ENCODE results near the gene ENTPD2. TPM values are rescaled to one million over a fixed set of nuclear protein-coding genes. Genes with fewer than 3 reads are reported as not detected.
A peak's percentile ranks its signal among the peaks of the same experiment; 100 is the strongest.

Gene ENTPD2
- polyA plus RNA-seq (2013, experiment 1 of 2) = 0.58 TPM
- 0.57 TPM for polyA plus RNA-seq (2013, experiment 2 of 2)

DNA sequence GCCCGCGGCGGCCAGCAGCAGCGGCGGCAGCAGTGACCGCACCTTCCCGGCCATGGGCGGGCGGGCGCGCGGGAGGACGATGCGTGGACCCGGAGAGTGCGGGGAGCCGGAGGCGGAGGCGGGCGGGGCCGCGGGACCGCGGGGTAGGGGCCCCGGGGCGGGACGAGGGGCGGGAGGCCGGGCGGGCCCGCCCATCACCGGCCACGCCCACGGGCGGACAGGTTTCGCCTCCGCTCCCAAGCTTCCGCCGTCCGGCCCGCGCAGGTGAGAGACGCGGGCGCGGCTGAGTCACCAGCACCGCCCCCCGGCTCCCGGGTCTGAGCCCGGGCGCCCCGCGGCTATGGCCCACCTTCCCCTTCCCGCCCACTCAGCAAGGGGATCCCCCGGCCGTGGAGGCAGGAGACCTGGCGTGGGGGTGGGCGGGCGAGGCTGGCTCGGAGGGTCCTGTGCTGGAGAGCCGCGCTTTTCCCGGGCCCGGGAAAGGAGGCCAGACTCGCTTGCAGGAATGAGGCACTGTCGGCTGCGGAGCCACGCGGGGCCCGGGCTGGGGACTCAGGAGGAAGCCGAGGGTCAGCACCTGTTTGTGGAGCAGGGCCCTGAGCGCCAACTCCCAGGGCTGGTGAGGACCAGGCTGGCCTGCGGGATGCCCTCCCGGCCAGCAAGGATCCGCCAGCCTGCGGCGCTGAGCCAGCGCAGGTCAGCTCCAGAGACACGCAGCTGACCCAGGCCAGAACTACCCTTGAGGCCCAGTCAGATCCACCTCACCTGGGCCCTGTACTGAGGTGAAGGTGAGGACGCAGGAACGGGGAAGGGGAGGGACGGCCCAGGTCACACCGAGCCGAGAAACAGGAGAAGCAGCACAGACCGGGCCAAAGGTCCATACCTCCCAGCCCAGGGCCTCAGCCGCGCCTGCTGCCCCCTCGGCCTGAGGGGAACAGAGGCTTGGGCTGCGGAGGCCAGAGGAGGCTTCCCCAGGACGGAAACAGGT, at the start of gene ENTPD2:
TSS of gene ENTPD2 (minus strand) at position 118 of the 988 bp plus-strand sequence. CDS start at position 54, 64 bp downstream.
- Histone ChIP-seq H3K9ac (ENCODE audit: low read length) (peak within 1 kb of the TSS; percentile 56), H2BK120ac (ENCODE audit: low read depth, low read length) (no peak within 1 kb of the TSS), H2AK5ac (ENCODE audit: low read length) (no peak within 1 kb of the TSS), H2BK5ac (ENCODE audit: low read length) (no peak within 1 kb of the TSS), H3K27ac (ENCODE audit: low read depth, low read length) (no peak within 1 kb of the TSS), H3K23ac (ENCODE audit: low read length) (no peak within 1 kb of the TSS), H4K5ac (ENCODE audit: low read length) (no peak within 1 kb of the TSS), H3K4me1 (ENCODE audit: control insufficient read depth, low read depth, low read length) (peaks cover 2% of the 10 kb centered on the region), H4K8ac (ENCODE audit: low read depth, low read length) (no peak within 1 kb of the TSS), H3K79me1 (ENCODE audit: low read length) (no peaks in the 10 kb centered on the region), H3K18ac (ENCODE audit: low read length) (no peak within 1 kb of the TSS), H3K4me2 (ENCODE audit: low read length) (peak within 1 kb of the TSS; percentile 48), H3K27me3 (ENCODE audit: insufficient read depth, low read length, poor library complexity) (peaks cover 8% of the 10 kb centered on the region), H3K4me3 (ENCODE audit: low read length) (no peak within 1 kb of the TSS), H3K56ac (ENCODE audit: low read length) (peak within 1 kb of the TSS; percentile 62), H2BK15ac (replicated peaks; ENCODE audit: low read depth) (no peak within 1 kb of the TSS), H3K4ac (ENCODE audit: low read depth, low read length) (no peak within 1 kb of the TSS), H3K36me3 (ENCODE audit: control insufficient read depth, insufficient read depth, low read length) (no peaks in the 10 kb centered on the region), H3K79me2 (ENCODE audit: control insufficient read depth, insufficient read depth, low read length) (no peaks in the 10 kb centered on the region)
- WGBS (ENCODE audit: extremely low coverage, insufficient coverage, low lambda C conversion rate) = no CpG with 5 or more reads among the region's 90 CpGs
- DNase-seq = no peak

GRCh38 chr9:137103206-137103999, 49.5 kb upstream of the ENTPD2 start:
- DNase-seq = no peak
- H3K4ac ChIP-seq (ENCODE audit: low read depth, low read length) = no peak overlapping the region
- H3K27ac ChIP-seq (ENCODE audit: low read depth, low read length) = no peak overlapping the region
- H3K56ac ChIP-seq (ENCODE audit: low read length) = no peak overlapping the region
- H2AK5ac ChIP-seq (ENCODE audit: low read length) = no peak overlapping the region
- H4K5ac ChIP-seq (ENCODE audit: low read length) = no peak overlapping the region
- no peak overlapping the region for H2BK120ac ChIP-seq (ENCODE audit: low read depth, low read length)
- no peak overlapping the region for H3K4me2 ChIP-seq (ENCODE audit: low read length)
- no peak overlapping the region for H3K9ac ChIP-seq (ENCODE audit: low read length)
- H3K4me1 ChIP-seq (ENCODE audit: control insufficient read depth, low read depth, low read length) = no peaks in the 10 kb centered on the region
- no peak overlapping the region for H2BK15ac ChIP-seq (replicated peaks; ENCODE audit: low read depth)
- H2BK5ac ChIP-seq (ENCODE audit: low read length) = no peak overlapping the region
- H3K23ac ChIP-seq (ENCODE audit: low read length) = no peak overlapping the region
- peaks cover 29% of the 10 kb centered on the region for H3K36me3 ChIP-seq (ENCODE audit: control insufficient read depth, insufficient read depth, low read length)
- no peaks in the 10 kb centered on the region for H3K79me2 ChIP-seq (ENCODE audit: control insufficient read depth, insufficient read depth, low read length)
- H4K8ac ChIP-seq (ENCODE audit: low read depth, low read length) = no peak overlapping the region
- no peaks in the 10 kb centered on the region for H3K27me3 ChIP-seq (ENCODE audit: insufficient read depth, low read length, poor library complexity)
- H3K79me1 ChIP-seq (ENCODE audit: low read length) = no peaks in the 10 kb centered on the region
- no peak overlapping the region for H3K18ac ChIP-seq (ENCODE audit: low read length)
- no peak overlapping the region for H3K4me3 ChIP-seq (ENCODE audit: low read length)
- WGBS (ENCODE audit: extremely low coverage, insufficient coverage, low lambda C conversion rate) = no CpG with 5 or more reads among the region's 37 CpGs

GRCh38 chr9:137099231-137099630, 45.4 kb upstream of the ENTPD2 start:
- no peaks in the 10 kb centered on the region for H3K79me2 ChIP-seq (ENCODE audit: control insufficient read depth, insufficient read depth, low read length)
- H3K23ac ChIP-seq (ENCODE audit: low read length) = no peak overlapping the region
- WGBS (ENCODE audit: extremely low coverage, insufficient coverage, low lambda C conversion rate) = no CpG with 5 or more reads among the region's 14 CpGs
- H3K9ac ChIP-seq (ENCODE audit: low read length) = no peak overlapping the region
- no peak overlapping the region for H2BK5ac ChIP-seq (ENCODE audit: low read length)
- no peak overlapping the region for H3K18ac ChIP-seq (ENCODE audit: low read length)
- no peak overlapping the region for H3K56ac ChIP-seq (ENCODE audit: low read length)
- no peak overlapping the region for H3K4ac ChIP-seq (ENCODE audit: low read depth, low read length)
- no peaks in the 10 kb centered on the region for H3K27me3 ChIP-seq (ENCODE audit: insufficient read depth, low read length, poor library complexity)
- no peak overlapping the region for H3K4me2 ChIP-seq (ENCODE audit: low read length)
- no peak overlapping the region for H4K8ac ChIP-seq (ENCODE audit: low read depth, low read length)
- H2BK120ac ChIP-seq (ENCODE audit: low read depth, low read length) = no peak overlapping the region
- H3K79me1 ChIP-seq (ENCODE audit: low read length) = no peaks in the 10 kb centered on the region
- H2BK15ac ChIP-seq (replicated peaks; ENCODE audit: low read depth) = no peak overlapping the region
- no peak overlapping the region for H2AK5ac ChIP-seq (ENCODE audit: low read length)
- H3K27ac ChIP-seq (ENCODE audit: low read depth, low read length) = no peak overlapping the region
- H3K36me3 ChIP-seq (ENCODE audit: control insufficient read depth, insufficient read depth, low read length) = peaks cover 29% of the 10 kb centered on the region
- H3K4me3 ChIP-seq (ENCODE audit: low read length) = no peak overlapping the region
- no peaks in the 10 kb centered on the region for H3K4me1 ChIP-seq (ENCODE audit: control insufficient read depth, low read depth, low read length)
- DNase-seq = no peak
- H4K5ac ChIP-seq (ENCODE audit: low read length) = no peak overlapping the region

GRCh38 chr9:137097761-137098462, 44.1 kb upstream of the ENTPD2 start:
- Histone ChIP-seq H3K36me3 (ENCODE audit: control insufficient read depth, insufficient read depth, low read length) (peaks cover 19% of the 10 kb centered on the region), H2BK5ac (ENCODE audit: low read length) (no peak overlapping the region), H2AK5ac (ENCODE audit: low read length) (no peak overlapping the region), H3K23ac (ENCODE audit: low read length) (no peak overlapping the region), H4K8ac (ENCODE audit: low read depth, low read length) (no peak overlapping the region), H3K4me1 (ENCODE audit: control insufficient read depth, low read depth, low read length) (no peaks in the 10 kb centered on the region), H3K18ac (ENCODE audit: low read length) (no peak overlapping the region), H3K79me1 (ENCODE audit: low read length) (no peaks in the 10 kb centered on the region), H3K4ac (ENCODE audit: low read depth, low read length) (no peak overlapping the region), H3K4me2 (ENCODE audit: low read length) (no peak overlapping the region), H3K9ac (ENCODE audit: low read length) (no peak overlapping the region), H4K5ac (ENCODE audit: low read length) (no peak overlapping the region), H3K56ac (ENCODE audit: low read length) (no peak overlapping the region), H2BK15ac (replicated peaks; ENCODE audit: low read depth) (no peak overlapping the region), H3K4me3 (ENCODE audit: low read length) (no peak overlapping the region), H3K27ac (ENCODE audit: low read depth, low read length) (no peak overlapping the region), H2BK120ac (ENCODE audit: low read depth, low read length) (no peak overlapping the region), H3K79me2 (ENCODE audit: control insufficient read depth, insufficient read depth, low read length) (no peaks in the 10 kb centered on the region), H3K27me3 (ENCODE audit: insufficient read depth, low read length, poor library complexity) (no peaks in the 10 kb centered on the region)
- DNase-seq = no peak
- no CpG with 5 or more reads among the region's 20 CpGs for WGBS (ENCODE audit: extremely low coverage, insufficient coverage, low lambda C conversion rate)

- Histone ChIP-seq H3K36me3 (ENCODE audit: control insufficient read depth, insufficient read depth, low read length) (peaks cover 10% of the 10 kb centered on the region), H2AK5ac (ENCODE audit: low read length) (no peak overlapping the region), H3K27ac (ENCODE audit: low read depth, low read length) (no peak overlapping the region), H3K4me2 (ENCODE audit: low read length) (no peak overlapping the region), H3K23ac (ENCODE audit: low read length) (no peak overlapping the region), H3K79me1 (ENCODE audit: low read length) (no peaks in the 10 kb centered on the region), H2BK5ac (ENCODE audit: low read length) (no peak overlapping the region), H2BK120ac (ENCODE audit: low read depth, low read length) (no peak overlapping the region), H3K18ac (ENCODE audit: low read length) (no peak overlapping the region), H4K5ac (ENCODE audit: low read length) (no peak overlapping the region), H3K4ac (ENCODE audit: low read depth, low read length) (no peak overlapping the region), H3K27me3 (ENCODE audit: insufficient read depth, low read length, poor library complexity) (no peaks in the 10 kb centered on the region), H2BK15ac (replicated peaks; ENCODE audit: low read depth) (no peak overlapping the region), H3K56ac (ENCODE audit: low read length) (no peak overlapping the region), H3K4me3 (ENCODE audit: low read length) (no peak overlapping the region), H3K9ac (ENCODE audit: low read length) (no peak overlapping the region), H4K8ac (ENCODE audit: low read depth, low read length) (no peak overlapping the region), H3K4me1 (ENCODE audit: control insufficient read depth, low read depth, low read length) (no peaks in the 10 kb centered on the region), H3K79me2 (ENCODE audit: control insufficient read depth, insufficient read depth, low read length) (no peaks in the 10 kb centered on the region)
- no peak for DNase-seq
- WGBS (ENCODE audit: extremely low coverage, insufficient coverage, low lambda C conversion rate) = no CpG with 5 or more reads among the region's 31 CpGs
Observed at GRCh38 chr9:137096785-137097546, 43.1 kb upstream of the ENTPD2 start.
